ENCODE data around the gene FLT3.
"Not testable (repeated sequence)": the region's sequence is repeated elsewhere in the genome, so short reads cannot be mapped to it uniquely, and the experiment has no call there.

Gene FLT3

GRCh38 chr13:28012896-28013295 is 87.5 kb downstream of the FLT3 start:
- H3K4me1 ChIP-seq = no peaks in the 10 kb centered on the region
- H3K9ac ChIP-seq = no peak overlapping the region
- H3K4me3 ChIP-seq (ENCODE audit: low read depth, low read length) = no peak overlapping the region
- no peaks in the 10 kb centered on the region for H3K79me2 ChIP-seq
- no peak overlapping the region for H2AFZ ChIP-seq
- H3K27me3 ChIP-seq (ENCODE audit: control insufficient read depth, insufficient read depth, low read length) = no peaks in the 10 kb centered on the region
- no peaks in the 10 kb centered on the region for H3K9me3 ChIP-seq (ENCODE audit: control insufficient read depth, low read length)
- no peak for TF ChIP-seq CTCF (IDR thresholded peaks at IDR 0.05)
- no peak overlapping the region for H3K27ac ChIP-seq
- H3K4me2 ChIP-seq (ENCODE audit: low read length) = no peak overlapping the region
- no peaks in the 10 kb centered on the region for H3K36me3 ChIP-seq (ENCODE audit: control insufficient read depth, insufficient read depth, low read length)

DNA sequence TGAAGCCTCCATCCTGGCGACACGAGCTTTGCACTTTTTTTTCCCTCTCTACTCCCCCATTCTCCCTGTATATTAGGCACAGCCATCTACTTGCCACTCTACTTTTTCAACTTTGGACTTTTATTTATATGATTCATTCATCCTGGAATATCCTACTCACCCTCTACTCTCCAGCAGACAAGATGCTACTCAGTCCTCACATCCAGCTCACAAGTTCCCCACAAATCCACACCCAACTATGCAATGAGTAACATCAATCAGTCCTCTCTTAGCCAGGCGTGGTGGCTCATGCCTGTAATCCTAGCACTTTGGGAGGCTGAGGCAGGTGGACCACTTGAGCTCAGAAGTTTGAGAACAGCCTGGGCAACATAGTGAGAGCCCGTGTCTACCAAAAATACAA is 88.0 kb downstream of the FLT3 start:
- Histone ChIP-seq H3K4me1 (no peaks in the 10 kb centered on the region), H3K27ac (no peak overlapping the region), H3K4me2 (ENCODE audit: low read length) (no peak overlapping the region), H3K27me3 (ENCODE audit: control insufficient read depth, insufficient read depth, low read length) (no peaks in the 10 kb centered on the region), H3K36me3 (ENCODE audit: control insufficient read depth, insufficient read depth, low read length) (no peaks in the 10 kb centered on the region), H3K9ac (no peak overlapping the region), H2AFZ (no peak overlapping the region), H3K79me2 (no peaks in the 10 kb centered on the region), H3K4me3 (ENCODE audit: low read depth, low read length) (no peak overlapping the region), H3K9me3 (ENCODE audit: control insufficient read depth, low read length) (no peaks in the 10 kb centered on the region)
- no peak for TF ChIP-seq CTCF (IDR thresholded peaks at IDR 0.05)

- Histone ChIP-seq H3K4me2 (ENCODE audit: low read length) (no peak overlapping the region), H3K4me3 (ENCODE audit: low read depth, low read length) (no peak overlapping the region), H3K79me2 (no peaks in the 10 kb centered on the region), H3K27me3 (ENCODE audit: control insufficient read depth, insufficient read depth, low read length) (no peaks in the 10 kb centered on the region), H2AFZ (no peak overlapping the region), H3K9ac (no peak overlapping the region), H3K9me3 (ENCODE audit: control insufficient read depth, low read length) (no peaks in the 10 kb centered on the region), H3K36me3 (ENCODE audit: control insufficient read depth, insufficient read depth, low read length) (no peaks in the 10 kb centered on the region), H3K4me1 (no peaks in the 10 kb centered on the region), H3K27ac (no peak overlapping the region)
- TF ChIP-seq CTCF (IDR thresholded peaks at IDR 0.05) = no peak
These were observed 90.3 kb downstream of the FLT3 start for GRCh38 chr13:28010046-28010445.

DNA sequence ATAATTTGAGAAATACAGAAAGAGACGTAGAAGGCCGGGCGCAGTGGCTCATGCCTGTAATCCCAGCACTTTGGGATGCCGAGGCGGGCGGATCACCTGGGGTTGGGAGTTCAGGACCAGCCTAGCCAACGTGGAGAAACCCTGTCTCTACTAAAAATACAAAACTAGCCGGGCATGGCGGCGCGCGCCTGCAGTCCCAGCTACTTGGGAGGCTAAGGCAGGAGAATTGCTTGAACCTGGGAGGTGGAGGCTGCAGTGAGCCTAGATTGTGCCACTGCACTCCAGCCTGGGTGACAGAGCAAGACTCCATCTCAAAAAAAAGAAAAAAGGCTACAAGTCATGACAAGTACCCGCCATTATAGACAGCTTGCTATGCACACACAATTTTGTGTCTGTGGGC is 95.4 kb downstream of the FLT3 start:
- H3K4me2 ChIP-seq (ENCODE audit: low read length); H3K9me3 ChIP-seq (ENCODE audit: control insufficient read depth, low read length); H3K36me3 ChIP-seq (ENCODE audit: control insufficient read depth, insufficient read depth, low read length); H3K27me3 ChIP-seq (ENCODE audit: control insufficient read depth, insufficient read depth, low read length); H2AFZ ChIP-seq; H3K27ac ChIP-seq; H3K79me2 ChIP-seq; H3K4me1 ChIP-seq; H3K4me3 ChIP-seq (ENCODE audit: low read depth, low read length); H3K9ac ChIP-seq: not testable (repeated sequence)

DNA sequence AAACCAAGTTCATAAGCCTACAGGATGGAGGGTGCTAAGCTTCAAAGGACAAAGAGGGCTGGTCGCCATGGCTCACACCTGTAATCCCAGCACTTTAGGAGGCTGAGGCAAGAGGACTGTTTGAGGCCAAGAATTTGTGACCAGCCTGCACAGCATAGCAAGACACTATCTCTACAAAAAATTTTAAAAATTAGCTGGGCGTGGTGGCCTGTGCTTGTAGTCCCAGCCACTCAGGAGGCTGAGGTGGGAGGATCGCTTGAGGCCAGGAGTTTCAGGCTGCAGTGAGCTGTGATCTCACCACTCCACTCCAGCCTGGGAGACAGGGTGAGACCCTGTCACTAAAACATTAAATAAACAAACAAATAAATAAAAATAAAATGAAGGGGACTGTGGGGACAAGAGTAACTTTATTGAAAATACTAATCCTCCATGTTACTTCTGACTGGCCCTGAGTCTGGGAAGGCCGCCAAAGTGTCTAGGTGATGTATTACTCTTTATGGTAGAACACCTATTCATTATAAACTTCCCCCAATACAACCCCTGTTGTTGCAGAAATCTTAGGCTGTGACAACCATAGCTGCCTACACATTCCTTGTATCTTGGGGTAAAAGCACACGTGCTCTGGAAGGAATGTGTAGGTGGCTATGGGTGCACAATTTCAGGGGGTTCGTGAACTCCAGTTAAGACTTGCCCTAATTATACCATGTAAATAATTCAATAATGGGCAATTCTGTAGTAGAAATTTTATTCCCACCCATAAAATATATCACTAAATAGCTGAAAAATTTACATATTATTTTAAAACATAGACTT is 97.3 kb downstream of the FLT3 start:
- H3K9ac ChIP-seq = no peak overlapping the region
- H3K27ac ChIP-seq = no peak overlapping the region
- no peak overlapping the region for H2AFZ ChIP-seq
- no peaks in the 10 kb centered on the region for H3K9me3 ChIP-seq (ENCODE audit: control insufficient read depth, low read length)
- no peaks in the 10 kb centered on the region for H3K79me2 ChIP-seq
- no peaks in the 10 kb centered on the region for H3K4me1 ChIP-seq
- no peaks in the 10 kb centered on the region for H3K36me3 ChIP-seq (ENCODE audit: control insufficient read depth, insufficient read depth, low read length)
- no peak for TF ChIP-seq CTCF (IDR thresholded peaks at IDR 0.05)
- H3K4me3 ChIP-seq (ENCODE audit: low read depth, low read length) = no peak overlapping the region
- H3K27me3 ChIP-seq (ENCODE audit: control insufficient read depth, insufficient read depth, low read length) = no peaks in the 10 kb centered on the region
- H3K4me2 ChIP-seq (ENCODE audit: low read length) = no peak overlapping the region
